Measurements from ENCODE around the gene DOCK11.

The DOCK11 gene

DNA sequence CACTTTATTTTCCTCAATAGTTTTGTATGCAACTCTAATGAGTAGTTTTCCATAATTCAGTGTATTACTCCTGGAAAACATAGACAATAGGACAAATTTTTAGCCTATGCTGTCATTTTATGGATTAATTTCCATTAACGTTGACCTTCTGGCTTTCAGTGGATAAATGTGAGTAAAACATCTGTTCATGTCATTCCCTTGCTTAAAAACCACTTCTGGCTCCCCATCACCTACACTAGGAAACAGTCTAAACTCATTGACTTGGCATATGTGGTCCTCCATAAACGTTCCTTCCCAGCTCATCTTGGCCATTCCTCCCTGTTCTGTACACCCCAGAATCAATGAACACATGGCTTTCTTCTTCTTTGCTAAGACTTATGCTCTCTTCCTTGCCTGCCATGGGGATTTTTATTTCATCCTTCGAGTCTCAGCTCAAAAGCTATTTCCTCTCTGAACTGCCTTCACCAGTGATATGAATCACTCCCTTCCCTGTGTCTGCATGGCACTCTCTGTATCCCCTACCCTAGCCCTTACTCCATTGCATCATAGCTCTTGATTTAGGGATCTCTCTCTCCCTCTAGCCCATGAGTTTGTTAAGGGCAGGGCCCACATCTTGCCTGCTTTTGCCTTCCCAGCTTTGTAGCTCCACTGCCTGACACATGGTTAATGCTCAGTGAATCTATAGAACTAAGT is 34.8 kb downstream of the DOCK11 start:
- no peak for DNase-seq (ENCODE audit: low read depth)

DNA sequence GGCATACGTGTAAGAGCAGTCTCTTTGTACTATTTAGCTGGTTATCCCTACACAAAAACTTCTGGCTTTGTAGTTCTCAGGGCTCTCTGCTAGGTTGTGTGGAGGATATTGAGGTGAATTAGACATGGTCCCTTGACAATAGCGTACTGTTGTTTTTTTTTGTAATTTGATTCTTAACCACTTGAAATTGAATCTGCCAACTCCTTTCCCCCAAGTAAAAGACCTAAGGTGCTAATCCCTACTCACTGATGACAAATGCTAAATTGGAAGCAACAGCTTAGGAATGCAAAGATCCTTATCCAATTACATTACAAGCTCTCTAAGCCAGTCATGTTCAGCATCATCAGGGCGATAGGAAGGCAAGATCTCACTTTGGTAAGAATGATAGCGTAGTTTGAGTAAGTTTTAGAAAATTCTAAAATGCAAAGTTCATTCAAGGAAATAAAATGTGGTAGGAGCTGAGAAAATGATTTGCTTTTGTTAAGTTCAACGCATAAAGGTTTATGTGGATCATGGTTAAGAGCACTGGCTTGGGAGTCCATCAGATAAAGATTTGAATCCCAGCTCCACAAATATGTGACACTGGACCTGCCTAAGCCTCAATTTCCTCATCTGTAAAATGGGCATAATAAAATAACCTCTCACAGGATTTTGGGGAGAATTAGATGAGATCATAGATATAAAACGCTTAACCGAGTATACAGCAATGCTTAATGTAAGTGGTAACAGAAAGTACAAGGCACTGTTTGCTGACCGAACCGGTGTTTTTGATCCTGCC is 39.3 kb downstream of the DOCK11 start:
- DNase-seq (ENCODE audit: low read depth), result no peak

DNA sequence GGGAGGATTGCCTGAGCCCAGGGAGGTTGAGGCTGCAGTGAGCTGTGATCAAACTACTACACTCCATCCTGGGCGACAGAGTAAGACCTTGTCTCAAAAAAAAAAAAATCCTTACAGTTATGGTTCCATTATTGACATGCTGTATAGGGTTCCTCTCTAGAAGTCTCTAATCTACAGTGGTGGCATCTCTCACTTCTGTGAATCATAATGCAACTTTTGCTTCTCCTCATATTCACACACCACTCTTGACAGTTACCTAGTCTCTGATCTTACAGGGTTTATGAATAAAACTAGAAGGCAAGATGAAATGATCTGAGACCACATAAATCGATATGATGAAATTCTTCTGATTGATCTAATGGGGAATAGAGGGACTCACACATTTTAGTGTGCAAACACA is 40.6 kb downstream of the DOCK11 start:
- DNase-seq (ENCODE audit: low read depth), result no peak

DNA sequence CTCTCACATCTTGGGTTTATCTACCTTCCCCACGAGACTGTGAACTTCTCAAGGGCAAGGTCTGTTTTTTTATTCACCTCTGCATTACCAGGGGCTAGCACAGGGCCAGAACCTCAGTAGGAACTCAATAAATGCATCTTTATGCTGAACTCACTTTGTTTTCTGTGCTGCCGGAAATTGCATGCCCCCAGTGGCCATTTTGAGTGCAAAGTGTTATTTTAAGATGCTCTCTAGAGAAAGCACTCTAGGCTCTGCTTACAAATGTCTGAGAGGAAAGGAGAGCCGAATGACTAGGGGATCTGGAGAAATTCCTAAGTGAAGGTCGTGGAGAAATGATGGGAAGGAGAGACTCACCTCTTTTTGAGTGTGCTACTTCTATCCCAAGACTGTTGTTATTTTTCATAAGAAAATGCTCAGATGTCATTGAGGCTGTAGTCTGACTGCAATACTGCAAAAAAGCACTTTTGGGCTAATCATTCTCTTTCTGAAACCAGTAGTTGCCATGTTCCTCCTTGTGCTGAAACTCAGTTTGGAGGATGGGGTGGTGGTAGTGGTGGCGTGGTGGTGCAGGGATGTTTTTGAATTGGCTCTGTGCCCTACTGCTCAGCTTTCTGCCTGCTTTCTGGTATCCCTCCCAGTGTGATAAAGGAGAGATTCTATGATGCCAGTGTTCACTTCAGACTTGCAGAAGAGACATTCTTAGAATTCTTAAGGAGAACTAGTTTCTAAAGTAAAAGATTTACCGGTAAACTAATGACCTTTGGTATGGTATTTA is 41.3 kb downstream of the DOCK11 start:
- peak; percentile 23 for DNase-seq (ENCODE audit: low read depth)

DNA sequence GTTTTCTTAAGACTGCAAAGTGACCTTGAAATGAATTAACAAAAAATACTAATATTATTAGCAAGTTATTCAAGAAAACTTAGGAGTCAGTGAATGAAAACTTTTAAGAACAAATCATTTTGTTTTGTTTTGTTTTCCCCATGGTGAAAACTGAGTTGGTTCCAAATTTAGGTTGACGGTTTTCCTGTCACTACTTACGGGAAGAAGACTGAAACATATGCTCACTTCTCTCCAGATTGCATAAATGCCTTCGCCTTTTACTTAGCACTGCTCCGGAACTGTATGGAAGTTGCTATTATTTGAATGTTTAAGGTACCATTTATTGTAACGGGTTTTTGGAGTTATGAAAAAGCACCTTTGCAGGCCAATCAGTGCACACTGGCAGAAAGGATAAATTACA is 42.8 kb downstream of the DOCK11 start:
- no peak for DNase-seq (ENCODE audit: low read depth)

DNA sequence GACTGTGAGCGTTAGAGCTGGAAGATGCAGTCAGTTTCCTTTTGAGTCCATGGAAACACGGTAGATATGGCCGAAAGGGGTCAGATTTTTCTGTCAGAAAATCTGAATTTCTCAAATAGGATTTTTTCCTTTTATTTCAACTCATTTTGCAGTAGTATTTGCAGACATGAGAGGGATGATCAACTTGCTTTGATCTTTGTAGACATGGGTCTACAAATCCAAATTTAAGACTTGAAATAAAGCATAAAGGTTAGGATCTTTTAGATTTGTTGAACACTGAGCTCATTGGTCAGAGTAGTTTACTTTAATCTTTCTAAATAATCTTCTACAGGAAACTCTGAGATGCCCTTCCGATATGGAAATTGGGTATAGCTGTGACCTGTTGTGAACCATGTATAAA is 44.7 kb downstream of the DOCK11 start:
- no peak for DNase-seq (ENCODE audit: low read depth)

DNA sequence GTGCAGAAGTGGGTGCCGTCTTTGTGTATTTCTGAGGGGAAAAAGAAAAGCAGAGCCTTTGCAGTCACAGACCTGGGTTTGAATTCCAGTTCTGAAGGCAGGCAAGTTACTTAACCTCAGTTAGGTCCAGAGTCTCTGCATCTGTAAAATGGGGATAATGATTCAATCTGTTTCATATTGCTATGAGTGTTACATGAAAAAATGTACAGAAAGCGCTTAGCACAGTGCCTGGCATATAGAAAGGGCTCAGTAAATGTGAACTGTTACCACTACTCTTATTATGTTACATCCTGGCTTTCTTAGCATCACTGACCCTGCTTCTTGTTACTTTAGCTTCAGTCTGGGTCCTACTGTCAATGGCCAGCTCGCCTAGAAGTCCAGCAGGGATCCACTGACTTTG is 45.9 kb downstream of the DOCK11 start:
- no peak for DNase-seq (ENCODE audit: low read depth)

DNA sequence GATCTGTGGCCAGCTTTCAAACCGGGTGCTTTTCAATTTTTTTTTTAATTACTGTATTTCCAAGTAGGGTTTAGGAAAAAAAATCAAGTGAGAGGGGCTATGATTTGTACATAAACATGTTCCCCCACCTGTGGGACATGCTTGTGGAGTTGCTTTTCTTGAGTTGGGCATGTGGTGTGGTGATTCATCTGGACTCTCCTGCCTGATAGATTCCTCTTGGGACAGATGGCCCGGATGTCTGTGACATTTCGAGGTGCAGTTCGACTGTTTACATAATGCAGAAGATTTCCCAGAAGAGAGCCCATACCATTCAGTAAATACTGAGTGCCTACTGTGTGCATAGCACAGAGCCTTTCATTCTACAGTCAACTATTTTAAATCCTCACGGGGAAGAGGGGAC is 49.9 kb downstream of the DOCK11 start:
- no peak for DNase-seq (ENCODE audit: low read depth)

DNA sequence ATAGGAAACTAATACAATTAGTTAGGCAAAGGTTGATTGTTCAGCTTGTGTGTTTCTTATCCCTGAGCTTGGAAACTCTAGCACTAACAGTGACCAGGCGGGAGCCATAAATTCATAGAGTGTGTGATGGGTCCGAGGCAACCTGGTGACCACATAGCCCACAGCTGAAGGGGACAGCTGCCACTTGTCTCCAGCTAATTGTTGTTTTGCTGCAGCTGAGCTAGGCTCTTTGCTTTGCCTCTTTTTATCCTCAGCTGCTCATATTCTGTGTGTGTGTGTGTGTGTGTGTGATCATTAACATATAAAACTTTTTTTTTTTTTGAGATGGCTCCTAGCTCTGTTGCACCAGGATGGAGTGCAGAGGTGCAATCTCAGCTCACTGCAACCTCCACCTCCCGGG is 53.2 kb downstream of the DOCK11 start:
- no peak for DNase-seq (ENCODE audit: low read depth)

DNA sequence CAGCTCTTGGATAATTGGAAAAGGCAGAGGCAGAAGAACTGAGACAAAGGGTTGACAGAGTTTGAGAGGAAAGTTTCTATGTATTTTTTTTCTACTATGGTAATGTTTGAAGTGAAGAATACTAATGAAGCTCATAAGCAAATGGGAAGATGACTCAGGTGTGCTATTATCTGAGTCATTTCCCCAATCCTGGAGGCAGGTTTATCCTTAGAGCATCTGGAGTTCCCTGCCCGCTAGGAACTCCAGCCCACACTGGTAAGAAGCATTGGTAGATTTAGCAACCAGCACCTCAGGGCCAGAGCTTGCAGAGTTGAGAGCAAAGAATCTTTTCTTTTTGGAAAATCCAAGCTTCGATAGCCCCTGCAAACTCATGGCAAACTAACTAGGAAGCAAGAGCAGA is 55.2 kb downstream of the DOCK11 start:
- no peak for DNase-seq (ENCODE audit: low read depth)

DNA sequence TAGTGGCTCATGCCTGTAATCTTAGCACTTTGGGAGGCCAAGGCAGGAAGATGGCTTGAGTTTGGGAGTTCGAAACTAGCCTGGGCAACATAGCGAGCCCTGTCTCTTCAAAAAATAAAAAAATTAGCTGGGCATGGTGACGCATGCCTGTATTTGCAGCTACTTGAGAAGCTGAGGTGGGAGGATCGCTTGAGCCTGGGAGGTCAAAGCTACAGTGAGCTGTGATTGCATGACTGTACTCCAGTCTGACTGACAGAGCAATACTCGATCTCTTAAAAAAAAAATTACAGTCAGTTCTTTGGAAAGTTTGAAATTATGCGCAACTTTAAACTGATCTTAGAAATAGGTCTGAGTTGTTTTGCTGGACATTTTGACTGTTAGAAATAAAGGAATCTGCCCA is 55.8 kb downstream of the DOCK11 start:
- DNase-seq (ENCODE audit: low read depth), result no peak

DNA sequence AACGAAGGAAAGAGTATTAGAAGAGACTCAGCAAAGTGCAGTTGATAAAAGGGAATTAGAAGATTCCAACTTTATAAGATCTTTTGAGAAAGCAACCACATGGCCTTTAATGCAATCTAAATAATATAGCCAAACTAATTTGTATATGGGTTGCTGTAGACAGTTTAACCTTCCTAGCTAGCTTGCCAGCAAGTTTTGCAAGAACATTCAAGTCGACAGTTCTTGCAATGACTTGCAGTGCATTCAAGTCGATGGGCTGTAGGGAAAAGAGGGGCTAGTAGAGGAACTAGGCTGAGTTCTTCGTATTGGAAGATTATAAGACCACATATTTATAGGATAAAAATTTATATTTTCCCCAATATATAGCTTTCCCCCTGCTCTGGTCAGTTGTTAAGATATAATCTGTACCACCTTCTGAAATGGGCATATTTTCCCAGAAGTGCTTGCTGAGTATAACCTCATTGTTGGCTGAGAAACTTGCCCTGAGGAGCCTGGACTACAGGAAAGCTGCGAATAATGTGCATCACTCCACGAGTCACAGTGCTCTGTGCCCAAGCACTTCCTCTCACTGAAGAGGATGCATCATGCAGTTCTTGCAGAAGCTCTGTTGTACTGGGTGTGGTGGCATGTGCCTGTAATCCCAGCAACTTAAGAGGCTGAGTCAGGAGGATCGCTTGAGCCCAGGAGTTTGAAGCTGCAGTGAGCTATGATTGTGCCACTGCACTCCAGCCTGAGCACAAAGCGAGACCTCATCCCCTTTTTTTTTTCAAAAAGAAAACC is 56.7 kb downstream of the DOCK11 start:
- no peak for DNase-seq (ENCODE audit: low read depth)

DNA sequence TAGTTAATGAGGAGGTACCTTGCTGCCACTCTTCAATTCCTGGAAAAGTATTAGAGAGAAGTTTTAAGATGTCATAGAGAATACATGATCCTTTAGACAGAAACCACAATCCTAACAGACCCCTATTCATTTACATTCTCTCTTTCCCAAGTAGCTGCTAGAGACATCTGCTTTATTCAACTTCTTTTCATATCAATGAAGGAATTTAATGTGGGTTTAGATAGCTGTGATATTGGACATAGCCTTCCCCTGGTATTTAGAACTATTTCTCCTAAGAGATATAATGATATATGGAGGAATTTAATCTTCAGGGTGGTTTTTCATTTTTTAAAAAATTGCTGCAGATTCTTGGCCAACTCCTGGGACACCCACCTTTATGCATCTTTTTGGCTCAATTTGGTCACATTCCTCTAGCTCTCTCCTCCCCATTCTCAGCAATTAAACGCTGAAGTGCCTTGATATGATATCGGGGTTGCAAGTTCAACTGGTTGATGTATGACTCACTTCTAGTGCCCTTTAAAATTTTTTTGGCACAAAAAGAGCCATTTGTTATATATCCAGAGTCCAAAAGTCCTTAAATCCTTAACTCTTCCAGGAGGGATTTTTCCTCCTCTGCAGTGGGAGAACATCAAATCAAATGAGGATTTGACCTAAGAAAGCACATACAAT is 57.6 kb downstream of the DOCK11 start:
- no peak for DNase-seq (ENCODE audit: low read depth)

DNA sequence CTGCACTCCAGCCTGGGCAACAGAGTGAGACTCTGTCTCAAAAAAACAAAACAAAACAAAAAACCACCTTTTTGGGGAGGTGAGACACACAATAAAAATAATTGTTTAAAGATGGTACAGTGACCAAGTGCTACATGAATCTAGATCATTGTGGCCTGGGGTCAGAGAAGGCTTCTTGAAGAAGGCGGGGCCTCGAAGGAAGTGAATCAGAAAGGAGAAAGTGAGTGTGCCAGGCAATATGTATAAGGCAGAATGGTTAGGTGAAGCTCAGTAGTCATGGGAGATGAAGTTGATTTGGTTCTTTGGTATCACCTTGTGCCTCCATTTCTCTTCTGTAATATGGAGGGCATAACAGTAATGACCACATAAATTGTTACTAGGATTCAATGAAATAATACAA is 58.9 kb downstream of the DOCK11 start:
- DNase-seq (ENCODE audit: low read depth), result no peak

DNA sequence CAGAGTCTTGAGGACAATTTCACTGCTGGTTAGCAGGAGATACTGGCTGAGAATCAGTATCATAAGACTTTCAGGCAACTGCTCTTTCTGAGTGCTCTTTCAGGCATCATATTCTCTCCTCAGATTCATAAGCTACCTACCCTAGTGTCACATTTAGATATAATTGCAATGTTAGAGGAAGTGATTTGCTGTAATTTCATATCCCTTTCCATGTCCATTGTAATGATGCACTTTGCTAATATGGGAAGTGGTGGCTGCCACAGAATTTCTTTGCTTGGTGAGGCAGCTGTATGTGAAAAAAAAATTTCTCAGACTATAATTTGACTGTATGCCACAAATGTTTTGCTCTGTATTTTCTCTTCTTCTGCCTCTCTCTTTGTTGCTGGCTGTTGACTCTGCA is 63.3 kb downstream of the DOCK11 start:
- no peak for DNase-seq (ENCODE audit: low read depth)

DNA sequence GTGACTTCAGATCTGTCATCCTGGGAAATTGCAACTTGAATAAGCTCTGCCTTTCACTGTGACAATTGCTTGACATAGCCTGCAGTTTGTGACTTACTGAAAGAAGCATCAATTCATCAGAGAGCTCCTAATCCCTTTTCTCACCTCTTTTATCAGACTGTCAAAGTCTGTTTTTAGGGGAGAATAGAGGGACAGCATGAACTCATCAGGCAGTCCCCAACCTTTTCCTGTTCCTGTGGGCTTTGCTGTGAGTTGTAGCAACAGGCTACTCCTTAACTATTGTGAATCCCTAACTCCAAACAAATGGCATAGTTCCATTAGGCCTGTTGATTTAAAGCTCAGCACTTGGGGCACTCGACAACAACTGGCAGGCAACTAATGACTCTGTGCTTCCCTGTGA is 64.9 kb downstream of the DOCK11 start:
- no peak for DNase-seq (ENCODE audit: low read depth)

DNA sequence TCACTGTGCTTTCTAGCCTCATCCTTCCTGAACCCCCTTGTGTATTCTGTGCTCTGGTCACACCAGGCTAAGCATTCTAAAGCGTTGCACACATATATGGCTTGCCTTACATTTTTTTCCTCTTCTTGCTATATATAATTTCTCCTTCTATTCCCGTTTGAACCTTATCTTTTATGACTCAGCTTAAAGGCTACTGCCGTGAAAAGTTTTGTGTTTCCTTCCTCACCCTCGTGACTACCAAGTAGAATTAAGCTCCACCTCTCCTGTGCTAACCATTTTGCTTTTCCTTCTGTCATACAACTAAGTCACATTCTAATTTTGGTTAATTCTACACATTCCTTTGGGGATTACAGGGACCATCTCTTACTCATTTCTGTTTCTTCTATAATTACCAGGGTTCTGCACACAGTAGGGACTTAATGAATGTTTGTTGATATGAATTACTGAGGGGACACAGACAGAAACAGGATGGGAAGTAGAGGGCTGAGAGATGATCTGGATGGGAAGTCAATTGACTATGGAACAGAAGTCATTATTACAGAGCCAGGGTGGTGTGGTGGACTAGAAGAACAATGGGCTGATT is 67.1 kb downstream of the DOCK11 start:
- DNase-seq (ENCODE audit: low read depth), result no peak

DNA sequence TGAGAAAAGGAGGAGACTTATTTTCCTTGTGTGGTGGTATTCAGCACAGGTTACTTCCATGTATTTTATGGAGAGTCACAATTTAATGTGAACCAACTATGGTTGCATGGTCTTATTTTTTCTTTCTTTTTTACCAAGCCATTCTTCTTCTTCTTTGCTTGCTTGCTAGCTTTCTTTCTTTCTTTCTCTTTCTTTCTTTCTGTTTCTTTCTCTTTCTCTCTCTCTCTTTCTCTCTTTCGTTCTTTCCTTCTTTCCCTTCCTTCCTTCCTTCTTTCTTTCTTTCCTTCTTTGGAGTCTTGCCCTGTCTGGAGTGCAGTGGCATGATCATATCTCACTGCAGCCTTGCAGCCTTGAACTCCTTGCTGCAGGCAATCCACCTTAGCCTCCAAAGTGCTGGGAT is 68.9 kb downstream of the DOCK11 start:
- DNase-seq (ENCODE audit: low read depth), result no peak

DNA sequence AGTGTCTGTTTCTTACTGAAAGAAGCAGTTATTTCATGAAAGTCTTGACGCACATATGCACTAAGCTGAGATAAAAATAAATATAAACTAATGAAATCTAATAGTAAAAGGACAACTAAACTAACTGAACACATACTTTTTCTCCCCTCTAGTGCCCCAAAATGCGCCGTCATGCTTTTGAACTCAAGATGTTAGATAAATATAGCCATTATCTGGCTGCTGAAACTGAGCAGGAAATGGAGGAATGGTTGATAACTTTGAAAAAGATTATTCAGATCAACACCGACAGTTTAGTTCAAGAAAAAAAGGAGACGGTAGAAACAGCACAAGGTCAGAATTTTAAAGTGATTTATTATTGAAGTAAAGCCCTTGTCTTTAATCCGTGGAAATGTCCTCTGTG is 70.2 kb downstream of the DOCK11 start:
- DNase-seq (ENCODE audit: low read depth), result no peak

DNA sequence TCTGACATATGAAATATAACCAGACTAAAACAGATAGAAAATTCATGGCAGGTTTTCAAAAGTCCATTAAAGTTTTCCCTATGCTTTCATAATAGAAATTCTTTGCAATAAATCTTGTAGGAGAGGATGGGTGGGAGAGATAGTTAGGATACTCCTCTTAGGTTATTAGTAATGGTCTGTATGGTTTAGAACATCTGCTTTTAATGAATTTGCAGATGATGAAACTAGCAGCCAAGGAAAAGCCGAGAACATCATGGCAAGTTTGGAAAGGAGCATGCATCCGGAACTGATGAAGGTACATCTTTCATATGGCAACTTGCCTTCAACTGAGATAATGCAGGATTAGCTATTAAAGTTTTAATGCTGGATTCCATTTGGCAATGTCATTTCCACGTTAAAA is 70.7 kb downstream of the DOCK11 start:
- DNase-seq (ENCODE audit: low read depth), result no peak

DNA sequence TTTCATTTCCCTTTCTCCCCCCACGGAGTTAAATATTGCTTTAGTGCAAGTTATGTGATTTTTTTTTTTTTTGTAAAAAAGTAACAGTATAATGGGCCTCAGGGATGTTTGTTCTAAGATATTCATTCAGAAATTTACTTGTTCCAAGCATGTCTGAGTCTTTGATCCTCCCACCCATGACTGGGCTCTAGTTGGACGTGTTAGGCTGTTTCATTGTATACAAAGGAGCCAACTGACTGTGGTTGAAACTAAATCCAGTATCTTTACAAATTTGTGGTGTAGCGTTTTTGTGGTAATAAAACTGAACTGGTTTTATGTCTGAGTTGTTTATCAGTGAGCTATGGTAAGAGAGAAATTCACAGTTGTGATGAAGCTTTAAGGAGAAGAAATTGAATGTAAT is 74.1 kb downstream of the DOCK11 start:
- DNase-seq (ENCODE audit: low read depth), result no peak

Measured in activated T-helper 1 cell treated with Interleukin-2 at 50 U/mL for 16 hours (primary cell).